ENCODE data around the gene CNTN4.

DNA sequence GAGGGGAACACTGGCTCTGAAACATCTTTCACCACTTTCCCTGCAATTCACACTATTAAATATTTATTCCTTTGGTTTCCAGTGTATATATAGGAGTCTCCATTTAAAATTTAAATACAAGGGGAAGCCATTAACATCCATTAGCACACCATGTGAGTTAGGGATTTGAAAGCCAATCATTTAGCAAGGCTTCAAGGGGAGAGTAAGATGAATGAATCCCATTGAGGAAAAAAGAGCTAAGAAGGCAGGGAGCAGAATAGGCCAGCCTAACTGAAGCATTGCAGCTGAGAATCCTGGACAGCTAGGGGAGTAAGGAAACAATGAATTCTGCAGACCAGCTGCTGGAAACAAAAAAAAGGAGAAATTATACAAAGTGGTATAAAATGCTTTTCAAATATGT lies 585.4 kb downstream of the CNTN4 start:
- no peak for TF ChIP-seq EZH2 (IDR thresholded peaks at IDR 0.05; ENCODE audit: borderline replicate concordance, low read length)
- TF ChIP-seq, protein P1, sequence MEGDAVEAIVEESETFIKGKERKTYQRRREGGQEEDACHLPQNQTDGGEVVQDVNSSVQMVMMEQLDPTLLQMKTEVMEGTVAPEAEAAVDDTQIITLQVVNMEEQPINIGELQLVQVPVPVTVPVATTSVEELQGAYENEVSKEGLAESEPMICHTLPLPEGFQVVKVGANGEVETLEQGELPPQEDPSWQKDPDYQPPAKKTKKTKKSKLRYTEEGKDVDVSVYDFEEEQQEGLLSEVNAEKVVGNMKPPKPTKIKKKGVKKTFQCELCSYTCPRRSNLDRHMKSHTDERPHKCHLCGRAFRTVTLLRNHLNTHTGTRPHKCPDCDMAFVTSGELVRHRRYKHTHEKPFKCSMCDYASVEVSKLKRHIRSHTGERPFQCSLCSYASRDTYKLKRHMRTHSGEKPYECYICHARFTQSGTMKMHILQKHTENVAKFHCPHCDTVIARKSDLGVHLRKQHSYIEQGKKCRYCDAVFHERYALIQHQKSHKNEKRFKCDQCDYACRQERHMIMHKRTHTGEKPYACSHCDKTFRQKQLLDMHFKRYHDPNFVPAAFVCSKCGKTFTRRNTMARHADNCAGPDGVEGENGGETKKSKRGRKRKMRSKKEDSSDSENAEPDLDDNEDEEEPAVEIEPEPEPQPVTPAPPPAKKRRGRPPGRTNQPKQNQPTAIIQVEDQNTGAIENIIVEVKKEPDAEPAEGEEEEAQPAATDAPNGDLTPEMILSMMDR (IDR thresholded peaks at IDR 0.05; ENCODE audit: low read length) = no peak
